Stimulated activated CD8-positive, alpha-beta memory T cell treated with anti-CD3 and anti-CD28 coated beads, Interleukin-2, amount 100 ng/mL, for 1 hour (primary cell): ENCODE data around the gene AP3D1.
"Not testable (repeated sequence)": the region's sequence is repeated elsewhere in the genome, so short reads cannot be mapped to it uniquely, and the experiment has no call there.

Experiments used
- DNase-seq, 2 donors: peaks; one replicate each; pipeline ENCODE4 v3.0.0-alpha.2; 2020; ENCODE audit warnings: low read depth in 2 of 2

Gene AP3D1

DNA sequence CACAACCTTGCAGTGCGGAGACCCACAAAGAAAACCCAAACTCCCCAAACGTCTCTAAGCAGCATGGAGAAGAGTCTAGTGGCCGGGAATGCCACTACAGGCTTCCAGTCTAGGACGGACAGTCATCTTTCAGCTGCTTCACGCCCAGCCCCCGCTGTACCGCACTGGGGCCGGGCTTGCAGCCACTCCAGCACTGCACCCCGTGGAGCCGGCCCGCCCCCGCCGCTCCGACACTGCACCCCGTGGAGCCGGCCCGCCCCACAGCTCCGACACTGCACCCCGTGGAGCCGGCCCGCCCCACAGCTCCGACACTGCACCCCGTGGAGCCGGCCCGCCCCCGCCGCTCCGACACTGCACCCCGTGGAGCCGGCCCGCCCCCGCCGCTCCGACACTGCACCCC is 23.1 kb downstream of the AP3D1 start:
- DNase-seq = not testable (repeated sequence)

DNA sequence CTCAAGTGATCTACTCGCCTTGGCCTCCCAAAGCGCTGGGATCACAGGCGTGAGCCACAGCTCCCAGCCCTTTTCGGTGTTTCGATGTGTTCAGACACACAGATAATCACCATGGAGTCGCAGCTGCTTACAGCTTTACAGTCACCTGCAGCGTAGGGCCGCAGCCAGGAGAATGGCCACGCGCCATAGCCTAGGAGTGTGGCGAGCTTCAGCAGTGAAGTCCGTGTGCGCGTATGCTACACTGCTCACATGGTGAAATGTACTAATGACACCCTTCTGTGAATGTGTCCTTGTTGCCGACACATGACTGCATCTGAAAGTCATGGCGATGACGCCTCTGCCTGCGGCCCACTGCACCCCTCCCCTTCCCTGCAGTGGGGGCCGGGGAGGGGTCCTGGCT is 23.6 kb downstream of the AP3D1 start:
- DNase-seq = no peak

DNA sequence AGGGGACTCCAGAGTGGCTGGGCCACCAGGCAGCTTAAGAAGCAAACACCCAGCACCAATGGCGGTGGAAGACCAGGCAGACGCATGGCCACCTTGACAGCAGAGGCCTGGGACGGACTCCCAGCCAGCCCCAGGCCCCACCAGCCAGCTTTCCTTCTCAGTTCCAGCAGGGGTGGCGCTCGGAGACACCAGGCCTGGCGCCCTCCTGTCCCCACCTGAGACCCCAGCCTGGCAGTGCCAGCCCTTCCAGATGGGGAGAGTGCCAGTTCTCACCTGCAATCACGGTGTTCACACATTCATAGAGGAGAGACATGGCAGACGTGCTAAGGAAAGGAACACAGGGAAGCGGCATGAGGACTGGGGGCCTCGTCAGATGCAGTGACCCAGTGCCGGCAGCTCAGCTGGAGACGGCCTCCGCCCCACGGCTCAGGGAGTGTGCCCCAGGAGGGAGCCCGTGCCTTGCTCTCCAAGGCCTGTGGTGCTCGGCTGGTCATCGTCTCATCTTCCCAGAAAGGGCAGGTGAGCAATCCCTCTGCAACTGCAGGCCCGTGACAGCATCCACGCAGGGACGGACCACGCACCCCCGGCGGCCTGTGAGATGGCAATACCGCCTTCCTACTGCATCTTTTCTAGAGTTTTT is 24.4 kb downstream of the AP3D1 start:
- no peak for DNase-seq

DNA sequence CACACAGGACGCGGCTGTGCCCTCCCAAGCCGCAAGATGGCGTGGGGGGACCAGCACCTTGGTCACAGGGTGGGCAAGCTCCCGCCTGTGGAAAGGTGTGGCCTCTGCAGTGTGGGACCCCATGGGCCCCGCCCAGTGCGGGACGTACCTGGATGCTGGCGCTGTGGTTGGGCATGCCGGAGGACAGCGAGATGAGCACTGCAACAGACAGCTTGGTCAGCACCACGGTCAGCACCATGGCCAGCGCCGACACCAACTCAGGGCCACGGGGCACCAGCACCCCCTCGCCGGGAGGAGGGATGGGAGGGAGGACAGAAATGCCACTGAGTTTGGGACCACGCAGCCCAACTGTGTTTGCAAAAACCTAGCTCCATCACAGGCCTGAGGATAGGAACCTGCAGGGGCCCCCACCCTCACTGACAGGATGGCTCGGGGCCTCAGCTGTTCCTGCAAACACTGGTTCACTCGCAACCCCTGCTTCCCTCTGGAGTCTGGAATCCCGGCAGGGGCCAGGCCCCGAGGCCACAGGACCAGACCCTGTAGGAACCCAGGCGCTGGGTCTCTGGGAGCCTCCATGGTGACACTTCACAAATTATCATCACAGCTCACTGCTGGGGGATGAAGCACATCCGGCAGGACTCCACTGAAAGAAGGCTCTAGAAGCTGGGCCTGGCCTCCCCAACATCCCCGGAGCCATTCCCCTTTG is 27.5 kb downstream of the AP3D1 start:
- DNase-seq = no peak

DNA sequence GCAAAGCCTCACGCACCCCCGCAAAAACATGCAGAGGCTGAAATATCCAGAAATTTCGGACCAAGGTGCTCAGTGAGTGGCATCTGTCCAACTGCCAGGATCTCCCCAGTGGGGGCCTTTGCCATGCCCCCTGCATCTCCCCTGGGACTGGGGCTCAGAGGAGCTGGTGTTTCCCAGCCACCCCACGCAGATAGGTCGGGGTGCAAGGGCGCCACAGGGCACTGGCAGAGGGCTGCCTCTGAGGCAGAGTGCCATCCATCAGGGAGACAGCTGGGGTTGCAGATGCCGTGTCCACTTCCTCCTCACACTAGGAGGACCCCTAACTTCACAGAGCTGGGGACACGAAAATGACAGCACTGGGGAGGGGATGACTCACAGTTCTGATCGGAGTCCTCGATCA is 28.4 kb downstream of the AP3D1 start:
- no peak for DNase-seq

DNA sequence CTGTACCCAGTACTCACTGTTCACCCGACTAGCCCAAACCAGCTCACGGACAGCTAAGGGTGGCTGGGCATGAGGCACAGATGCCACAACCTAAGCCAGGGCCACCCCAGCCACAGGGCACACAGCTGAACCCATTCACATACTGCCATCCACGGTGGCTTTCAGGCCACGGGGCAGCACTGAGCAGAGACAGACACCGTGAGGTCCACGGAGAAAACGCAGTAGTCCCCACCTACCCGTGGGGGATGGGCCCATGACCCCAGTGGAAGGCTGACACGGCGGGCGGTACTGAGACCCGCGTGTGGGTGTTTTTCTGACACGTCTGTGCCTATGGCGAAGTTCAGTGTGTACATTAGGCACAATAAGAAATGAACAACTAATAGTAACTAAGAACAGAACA is 29.1 kb downstream of the AP3D1 start:
- DNase-seq = no peak

DNA sequence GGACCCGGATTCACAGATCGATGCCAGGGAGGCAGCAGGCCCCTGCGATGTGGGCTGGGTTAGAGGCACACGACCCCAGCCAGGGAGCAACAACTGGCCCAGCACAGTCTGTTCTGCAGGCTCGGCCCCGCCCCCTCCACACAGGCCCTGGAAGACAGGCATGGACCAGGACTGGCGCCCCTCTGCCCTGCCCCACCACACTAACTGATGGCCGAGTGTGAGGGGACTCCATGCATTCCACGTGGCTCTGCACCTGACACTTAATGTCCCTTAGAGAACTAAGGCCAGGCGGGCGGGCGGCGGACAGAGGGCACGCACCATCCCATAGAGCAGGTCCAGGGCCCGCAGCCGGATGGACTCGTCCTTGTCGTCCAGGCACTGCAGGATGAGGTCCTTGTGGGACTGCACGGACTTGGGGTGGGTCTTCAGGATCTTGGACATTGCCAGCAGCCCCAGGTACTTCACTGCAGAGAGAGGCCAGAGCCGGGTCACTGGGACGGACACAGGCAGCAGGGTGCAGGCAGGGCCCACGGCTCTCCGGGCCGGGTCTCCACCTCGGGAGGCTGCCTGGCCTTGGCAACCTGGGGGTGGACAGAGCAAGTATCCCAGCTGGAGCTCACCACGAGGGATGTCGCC is 29.8 kb downstream of the AP3D1 start:
- DNase-seq = no peak

DNA sequence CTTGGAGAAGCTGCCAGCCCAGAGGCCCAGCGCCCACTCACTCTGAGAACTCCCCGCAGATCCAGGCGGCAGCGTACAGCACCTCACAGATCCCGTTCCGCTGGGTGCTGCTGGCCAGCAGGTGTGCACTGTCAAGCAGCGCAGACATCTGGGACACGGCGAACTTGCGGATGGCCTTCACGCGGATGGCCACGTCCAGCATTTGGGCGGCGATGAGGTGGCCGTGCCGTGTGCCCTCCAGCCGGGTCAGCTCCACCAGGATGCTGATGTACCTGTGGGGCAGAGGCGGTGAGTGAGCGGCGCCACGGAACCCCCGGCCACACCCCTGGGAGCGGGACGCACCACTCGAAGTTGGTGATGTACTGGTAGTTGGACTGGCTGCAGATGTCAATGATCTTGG is 30.5 kb downstream of the AP3D1 start:
- DNase-seq = no peak

DNA sequence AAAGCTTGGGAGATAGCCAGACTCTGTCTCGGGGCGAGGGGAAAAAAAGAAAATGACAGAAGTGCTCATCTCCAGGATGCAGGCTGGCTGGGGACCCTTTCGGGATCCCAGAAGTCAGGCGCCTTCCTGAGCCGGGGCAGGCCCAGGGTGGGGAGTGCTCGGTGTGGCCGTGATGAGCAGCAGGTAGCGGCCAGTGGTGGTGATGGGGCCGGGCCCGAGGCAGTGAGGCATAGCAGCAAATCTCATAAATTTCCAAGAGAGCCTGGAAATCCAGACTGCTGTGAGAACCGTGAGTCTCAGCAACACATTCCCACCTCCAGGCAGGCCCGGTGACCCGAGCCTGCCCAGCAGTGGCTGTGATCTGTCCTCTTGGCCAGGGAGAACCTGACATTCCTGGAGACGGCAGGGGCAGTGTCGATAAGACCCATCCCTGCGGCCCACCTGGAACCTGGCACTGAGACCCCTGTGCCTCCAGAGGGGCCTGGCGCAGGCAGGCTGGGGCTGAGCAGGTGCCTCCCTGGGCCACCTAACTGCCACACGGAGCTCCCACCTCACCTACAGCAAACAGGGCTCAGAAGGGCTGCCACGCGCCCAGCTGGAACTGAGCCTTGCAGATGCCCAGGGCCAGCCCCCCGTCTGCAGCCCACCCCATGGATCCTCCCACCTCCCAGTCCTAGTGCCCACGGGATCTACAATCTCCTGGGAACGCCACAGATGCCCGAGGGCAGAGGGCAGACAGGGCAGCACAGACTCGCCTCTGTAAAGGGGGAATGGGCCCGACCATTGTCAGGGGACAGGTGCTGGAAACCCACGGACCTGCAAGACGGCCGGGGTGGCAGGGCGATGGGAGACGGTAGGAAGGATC is 31.2 kb downstream of the AP3D1 start:
- no peak for DNase-seq

DNA sequence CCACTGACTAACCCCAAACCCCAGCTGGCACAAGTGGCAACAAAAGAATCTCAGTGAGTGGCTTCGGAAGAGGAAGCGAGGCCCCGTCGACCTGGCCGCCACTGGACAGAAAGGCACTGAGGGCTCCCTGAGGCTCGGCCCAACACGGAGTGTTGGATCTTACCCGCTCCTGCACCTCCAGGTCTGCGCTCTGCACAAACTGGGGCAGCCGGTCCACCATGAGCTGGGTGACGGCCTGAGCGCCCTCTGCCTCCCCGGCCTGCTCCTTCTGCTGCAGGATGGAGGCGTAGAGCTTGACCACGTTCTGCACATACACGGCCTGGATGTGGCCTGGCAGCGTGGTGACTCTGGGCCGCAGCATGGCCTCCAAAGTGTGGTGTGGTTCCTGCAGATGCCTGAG is 32.9 kb downstream of the AP3D1 start:
- DNase-seq = no peak

DNA sequence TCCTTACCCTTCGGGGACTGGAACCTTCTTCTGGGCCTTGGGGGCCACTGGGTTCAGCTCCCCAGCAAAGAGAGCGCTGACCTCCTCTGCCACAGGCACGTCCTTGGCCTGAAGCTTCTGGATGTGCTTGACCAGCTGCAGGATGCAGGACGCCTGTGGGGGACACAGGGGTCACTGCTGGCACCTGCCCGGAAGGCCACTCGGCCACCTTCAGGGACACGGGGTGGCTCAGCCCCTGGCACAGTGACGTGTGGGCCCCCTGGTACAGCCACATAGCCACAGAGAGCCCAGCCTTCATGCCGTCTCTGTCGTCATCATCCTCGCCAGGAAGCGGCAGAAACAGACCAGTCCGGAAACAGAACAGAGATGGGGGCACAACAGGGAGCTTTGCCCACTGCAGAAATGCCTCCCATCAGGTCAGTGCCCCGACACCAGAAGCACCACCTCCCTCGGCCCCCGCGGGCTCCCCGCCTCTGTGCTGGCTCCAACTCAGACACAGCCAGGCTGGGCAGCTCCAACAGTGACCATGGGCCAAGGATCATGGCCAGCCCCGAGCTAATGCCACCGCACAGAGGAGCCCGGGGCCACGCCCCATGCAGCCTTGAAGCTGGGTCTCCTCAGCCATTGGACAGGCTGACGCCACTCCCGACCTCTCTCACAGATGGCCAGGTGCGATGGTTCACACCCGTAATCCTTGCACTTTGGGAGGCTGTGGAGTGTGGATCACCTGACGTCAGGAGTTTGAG is 34.0 kb downstream of the AP3D1 start:
- DNase-seq = no peak

DNA sequence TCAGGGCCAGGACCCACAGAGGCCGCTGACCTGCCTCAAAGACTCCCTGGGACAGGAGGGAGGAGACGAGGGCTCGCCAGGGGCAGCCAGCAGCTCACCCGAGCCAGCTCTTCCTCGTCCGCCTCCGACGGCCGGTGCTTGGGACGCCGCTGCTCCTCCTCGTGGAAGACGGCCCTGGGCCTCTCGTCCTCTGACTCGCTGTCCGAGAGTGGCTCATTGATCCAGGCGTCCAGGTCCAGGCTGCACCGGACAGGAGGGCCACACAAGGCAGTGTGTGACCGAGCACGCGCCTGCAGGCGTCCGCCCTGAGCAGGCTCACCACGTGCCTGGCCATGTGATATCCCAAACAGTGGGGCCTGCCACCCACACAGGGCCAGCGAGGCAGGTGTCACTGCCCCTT is 34.9 kb downstream of the AP3D1 start:
- no peak for DNase-seq

DNA sequence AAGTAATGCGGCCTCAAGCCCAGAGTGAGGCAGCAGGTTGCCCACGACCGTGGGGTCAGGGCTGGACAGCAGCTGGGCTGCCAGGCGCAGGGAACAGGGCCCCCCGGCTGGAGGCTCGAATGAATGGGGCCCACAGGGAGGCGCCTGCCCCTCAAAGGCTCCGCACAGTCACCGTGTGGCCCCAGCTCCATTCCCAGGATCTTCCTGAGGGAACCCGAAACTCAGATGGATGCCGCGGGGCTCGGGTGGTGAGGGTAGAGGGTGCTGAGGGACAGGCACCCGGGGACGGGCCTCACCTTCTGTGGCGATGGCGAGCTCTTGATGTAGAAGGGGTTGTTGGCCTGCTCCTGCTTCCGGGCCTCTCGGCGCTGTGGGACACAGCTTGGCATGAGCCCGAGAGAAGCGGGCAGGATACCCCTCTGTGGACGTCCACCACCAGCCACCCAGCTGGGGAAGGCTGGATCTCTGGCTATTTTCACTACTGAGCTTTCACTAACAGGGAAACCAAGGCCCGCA is 35.4 kb downstream of the AP3D1 start:
- DNase-seq = no peak

DNA sequence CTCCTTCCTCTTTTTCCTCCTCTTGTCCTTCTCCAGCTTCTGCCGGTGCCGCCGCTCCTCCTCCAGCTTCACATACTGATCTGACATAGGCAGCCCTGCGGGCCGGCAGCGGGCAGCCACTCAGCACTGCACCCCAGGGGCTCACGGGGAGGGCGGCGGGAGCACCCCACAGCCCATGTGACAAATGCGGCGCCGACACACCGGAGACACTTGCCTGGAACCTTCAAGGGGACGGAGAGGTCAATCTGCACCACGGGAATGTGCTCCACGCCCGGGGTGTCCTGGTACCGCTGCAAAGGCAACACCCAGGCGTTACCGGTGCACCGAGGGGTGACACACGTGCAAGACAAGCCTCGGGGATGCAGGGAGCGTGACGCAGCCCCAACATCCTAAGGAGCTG is 36.0 kb downstream of the AP3D1 start:
- DNase-seq = no peak

DNA sequence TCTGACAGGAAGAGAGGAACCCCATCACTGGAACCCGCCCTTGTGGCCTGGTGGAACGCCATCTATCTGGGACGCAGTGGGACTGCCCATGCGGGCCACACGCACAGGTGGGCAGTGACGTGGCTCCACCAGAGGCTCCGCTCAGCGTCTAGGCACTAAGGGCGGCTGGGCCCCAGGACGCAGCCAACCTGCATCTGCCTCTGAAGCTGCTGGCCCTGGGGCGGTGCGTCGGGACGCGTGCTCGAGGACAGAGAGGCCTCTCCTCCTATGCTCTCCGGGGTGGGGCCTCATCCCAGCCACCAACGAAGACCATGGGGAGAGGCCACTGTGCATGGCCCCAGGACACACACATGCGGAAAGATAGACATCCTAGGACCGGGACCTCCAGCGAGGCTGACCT is 36.5 kb downstream of the AP3D1 start:
- DNase-seq = no peak

DNA sequence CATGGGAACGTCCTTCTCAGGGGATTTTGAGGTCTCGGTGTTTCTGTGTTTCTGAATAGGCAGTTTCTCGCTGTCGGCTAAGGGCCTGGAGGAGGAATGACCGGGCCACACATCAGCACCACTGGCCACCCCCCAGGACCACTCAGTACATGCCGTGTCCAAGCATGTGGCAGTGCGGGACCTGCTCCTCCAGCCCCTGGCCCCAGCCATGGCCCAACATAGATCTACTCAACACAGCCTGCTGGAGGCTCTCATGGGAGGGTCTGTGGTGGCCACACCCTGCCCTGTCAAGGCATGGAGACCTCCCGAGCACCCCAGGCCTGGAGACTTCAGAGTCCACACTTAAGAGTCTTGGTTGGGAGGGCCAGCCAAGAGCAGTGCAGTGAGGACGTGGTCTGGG is 37.1 kb downstream of the AP3D1 start:
- no peak for DNase-seq

DNA sequence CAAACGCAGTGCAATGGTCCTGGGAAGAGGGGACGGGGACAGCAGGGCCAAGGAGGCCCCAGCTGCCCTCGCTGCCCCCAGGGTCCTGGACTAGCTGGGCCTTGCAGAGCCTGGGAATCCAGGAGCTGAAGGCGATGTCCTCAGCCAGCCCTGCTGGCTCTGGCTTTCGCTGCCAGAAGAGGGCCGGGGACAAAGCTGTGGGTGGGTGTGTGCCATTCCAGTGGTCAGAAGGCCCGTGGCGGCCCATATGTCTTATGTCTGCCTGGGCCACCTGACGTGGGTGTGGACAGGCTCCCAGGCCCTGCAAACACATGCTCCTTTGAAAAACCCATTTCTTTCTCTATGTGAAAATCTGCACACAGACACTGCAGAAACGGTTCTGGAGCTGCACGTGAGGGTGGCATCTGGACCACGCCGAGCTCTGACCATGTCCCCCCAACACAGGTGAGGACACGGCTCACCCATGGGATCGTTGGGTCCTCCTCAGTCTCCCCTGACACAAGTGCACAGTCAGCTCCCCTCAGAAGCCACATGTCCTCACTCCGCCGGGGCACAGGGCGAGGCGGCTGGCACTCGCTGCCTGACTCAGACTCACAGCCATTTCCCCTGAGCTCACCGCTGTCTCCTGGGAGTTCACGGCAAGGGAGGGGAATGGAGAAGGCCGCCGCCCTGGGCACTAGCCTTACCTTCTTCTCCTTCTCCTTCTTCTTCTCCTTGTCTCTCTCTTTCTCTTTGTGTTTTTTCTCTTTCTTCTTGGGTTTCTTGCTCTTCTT is 37.7 kb downstream of the AP3D1 start:
- DNase-seq = no peak

DNA sequence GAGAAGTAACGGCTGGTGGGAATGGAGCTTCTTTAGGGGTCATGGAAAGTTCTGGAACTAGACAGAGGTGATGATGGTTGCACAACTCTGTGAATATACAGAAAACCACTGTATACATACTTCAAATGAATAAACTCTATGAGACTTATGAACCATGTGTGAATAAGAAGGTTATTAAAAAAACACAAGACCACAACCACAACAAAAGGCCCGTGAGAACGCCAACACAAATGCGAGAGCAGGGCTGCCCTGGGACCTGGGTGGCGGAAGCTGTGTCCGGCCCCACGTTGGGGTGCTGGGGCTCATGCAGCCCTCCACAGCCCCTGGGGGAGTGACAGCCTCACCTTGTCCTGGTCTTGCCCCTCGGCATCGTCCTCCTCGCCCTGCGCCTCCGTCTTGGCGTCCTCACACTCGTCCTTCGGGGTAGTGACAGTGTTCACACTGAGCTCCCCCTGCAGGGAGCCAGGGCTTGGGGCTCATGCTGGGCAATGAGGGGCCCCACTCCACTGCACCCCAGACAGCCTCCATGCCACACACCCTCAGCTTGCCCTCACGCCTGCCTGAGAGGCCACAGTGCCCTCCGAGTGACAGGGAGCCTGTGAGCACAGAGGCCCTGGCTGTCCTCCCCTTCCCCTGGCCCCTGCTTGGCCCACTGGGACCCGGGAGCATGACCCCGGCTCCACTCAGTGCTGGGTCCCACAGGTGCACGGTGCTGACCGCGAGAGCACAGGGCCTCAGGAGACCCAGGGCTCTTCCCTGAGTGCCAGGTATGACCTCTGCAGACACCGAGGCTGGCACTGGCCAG is 38.6 kb downstream of the AP3D1 start:
- no peak for DNase-seq

DNA sequence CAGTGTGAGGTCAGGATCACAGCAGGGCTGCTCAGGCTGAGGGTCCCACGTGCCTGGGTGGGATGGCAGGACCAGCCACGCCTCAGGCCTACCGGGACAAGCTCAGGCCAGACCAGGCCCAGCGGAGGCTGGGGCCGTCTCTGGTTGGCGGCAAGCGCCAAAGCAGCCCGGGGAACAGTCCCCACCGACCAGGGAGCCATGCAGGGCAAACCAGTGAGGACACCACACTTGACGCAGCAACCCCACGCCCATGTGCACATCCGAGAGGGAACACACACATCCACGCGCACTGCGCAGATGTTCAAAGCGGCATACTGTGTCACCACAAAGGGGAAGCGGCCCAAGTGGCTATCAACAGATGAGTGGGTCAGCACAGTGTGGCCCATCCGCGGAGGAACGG is 39.5 kb downstream of the AP3D1 start:
- no peak for DNase-seq

DNA sequence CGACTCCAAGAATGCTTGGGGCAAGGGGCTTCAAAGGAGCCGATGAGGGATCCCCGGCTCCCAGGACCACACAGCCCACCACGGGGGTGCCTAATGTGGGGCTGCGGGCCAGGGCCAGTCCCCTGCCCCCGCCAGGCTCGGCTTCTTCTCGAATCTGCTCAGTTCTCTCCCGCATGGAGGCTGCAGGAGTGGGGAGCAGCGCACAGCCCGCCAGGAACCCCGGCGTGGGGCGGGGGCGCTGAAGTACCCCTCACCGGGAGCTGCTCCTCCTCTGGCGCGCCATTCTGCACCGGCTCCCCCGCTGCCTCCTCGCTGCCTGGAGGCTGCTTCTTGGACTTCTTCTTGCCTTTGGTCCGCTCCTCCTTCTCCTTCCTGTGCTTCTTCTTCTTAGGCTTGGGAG is 39.9 kb downstream of the AP3D1 start:
- no peak for DNase-seq
